Measurements from ENCODE around the gene SIAH3. TPM values are rescaled to one million over a fixed set of nuclear protein-coding genes. Genes with fewer than 3 reads are reported as not detected.

Gene SIAH3
- under 1 TPM in 2 of 3 donors, not detected in 1; 0.03 to 0.05 TPM for total RNA-seq

- H3K27me3 Mint-ChIP-seq (ENCODE audit: low read depth): peaks cover 21% of the 10 kb centered on the region
- H3K4me1 Mint-ChIP-seq (ENCODE audit: low read depth): peaks cover 48% of the 10 kb centered on the region
- H3K36me3 Mint-ChIP-seq (ENCODE audit: insufficient read depth): no peaks in the 10 kb centered on the region
- no peak for DNase-seq
- peak within 1 kb of the TSS; percentile 82 for H3K4me3 Mint-ChIP-seq
- ATAC-seq: peak; percentile 58 to 63
- peaks cover 10% of the 10 kb centered on the region for H3K9me3 Mint-ChIP-seq
These were observed at the start of gene SIAH3 for GRCh38 chr13:45851171-45851921. TSS of gene SIAH3 (minus strand) at chr13:45851753. CDS start at chr13:45851629, 124 bp downstream.

- Mint-ChIP-seq H3K36me3 (ENCODE audit: insufficient read depth) (no peaks in the 10 kb centered on the region), H3K9me3 (no peaks in the 10 kb centered on the region), H3K4me1 (ENCODE audit: low read depth) (no peaks in the 10 kb centered on the region), H3K27me3 (ENCODE audit: low read depth) (peaks cover 23% of the 10 kb centered on the region), H3K4me3 (no peak overlapping the region)
- DNase-seq: no peak
- ATAC-seq: no peak
These were observed 47.9 kb upstream of the SIAH3 start for GRCh38 chr13:45899406-45899805.

- Mint-ChIP-seq H3K27me3 (ENCODE audit: low read depth) (peaks cover 23% of the 10 kb centered on the region), H3K4me1 (ENCODE audit: low read depth) (no peaks in the 10 kb centered on the region), H3K36me3 (ENCODE audit: insufficient read depth) (no peaks in the 10 kb centered on the region), H3K9me3 (no peaks in the 10 kb centered on the region), H3K4me3 (no peak overlapping the region)
- DNase-seq (no peak), ATAC-seq (no peak)
These were observed 46.0 kb upstream of the SIAH3 start for GRCh38 chr13:45897562-45897961.

- Mint-ChIP-seq H3K4me1 (ENCODE audit: low read depth) (no peaks in the 10 kb centered on the region), H3K36me3 (ENCODE audit: insufficient read depth) (no peaks in the 10 kb centered on the region), H3K27me3 (ENCODE audit: low read depth) (peaks cover 25% of the 10 kb centered on the region), H3K4me3 (no peak overlapping the region), H3K9me3 (no peaks in the 10 kb centered on the region)
- ATAC-seq (no peak), DNase-seq (no peak)
These were observed 44.7 kb upstream of the SIAH3 start for GRCh38 chr13:45896285-45896684.

- H3K9me3 Mint-ChIP-seq: no peaks in the 10 kb centered on the region
These were observed 44.3 kb upstream of the SIAH3 start for GRCh38 chr13:45895881-45896280.

GRCh38 chr13:45892513-45892912 lies 41.0 kb upstream of the SIAH3 start:
- Mint-ChIP-seq H3K9me3 (no peaks in the 10 kb centered on the region), H3K4me3 (no peak overlapping the region), H3K4me1 (ENCODE audit: low read depth) (no peaks in the 10 kb centered on the region), H3K36me3 (ENCODE audit: insufficient read depth) (no peaks in the 10 kb centered on the region), H3K27me3 (ENCODE audit: low read depth) (peaks cover 19% of the 10 kb centered on the region)
- ATAC-seq (no peak), DNase-seq (no peak)

More at GRCh38 chr13:45895881-45896280, 44.3 kb upstream of the SIAH3 start:
- Mint-ChIP-seq H3K4me3 (no peak overlapping the region), H3K36me3 (ENCODE audit: insufficient read depth) (no peaks in the 10 kb centered on the region), H3K27me3 (ENCODE audit: low read depth) (peaks cover 25% of the 10 kb centered on the region), H3K4me1 (ENCODE audit: low read depth) (no peaks in the 10 kb centered on the region)
- no peak for DNase-seq
- ATAC-seq: no peak

DNA sequence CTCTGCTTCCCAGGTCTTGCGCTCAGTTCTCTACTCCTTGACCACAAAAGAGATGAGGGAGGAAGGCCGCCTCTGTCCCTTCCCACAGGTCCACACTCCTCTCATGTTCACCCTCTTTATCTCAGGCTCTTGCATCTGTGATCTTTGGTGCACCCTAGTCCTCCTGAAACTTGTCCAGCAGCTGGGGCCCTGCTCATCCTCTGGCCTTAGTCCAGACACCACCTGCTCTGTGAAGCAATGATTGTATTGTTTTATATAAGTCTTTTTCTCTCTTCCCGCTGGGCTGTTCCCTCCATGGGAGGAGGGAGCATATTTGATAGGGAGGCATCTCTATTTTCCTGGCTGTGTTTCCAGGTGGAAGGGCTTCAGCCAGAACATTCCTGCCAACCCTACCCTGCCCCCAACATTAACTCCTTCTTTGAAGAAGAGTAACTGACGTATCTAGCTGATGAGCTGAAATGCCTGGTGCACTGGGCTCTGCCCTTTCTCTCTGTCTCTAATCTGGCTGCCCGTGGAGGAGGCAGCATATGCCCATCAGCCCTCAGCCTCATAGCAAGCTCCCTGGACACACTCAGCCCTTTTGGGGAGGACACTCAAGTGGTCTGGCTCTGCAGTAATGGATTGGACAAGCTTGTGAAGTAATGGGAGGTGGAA lies 38.2 kb upstream of the SIAH3 start:
- Mint-ChIP-seq H3K4me3 (no peak overlapping the region), H3K4me1 (ENCODE audit: low read depth) (no peaks in the 10 kb centered on the region), H3K27me3 (ENCODE audit: low read depth) (peaks cover 3% of the 10 kb centered on the region), H3K36me3 (ENCODE audit: insufficient read depth) (no peaks in the 10 kb centered on the region), H3K9me3 (no peaks in the 10 kb centered on the region)
- ATAC-seq (no peak), DNase-seq (no peak)

DNA sequence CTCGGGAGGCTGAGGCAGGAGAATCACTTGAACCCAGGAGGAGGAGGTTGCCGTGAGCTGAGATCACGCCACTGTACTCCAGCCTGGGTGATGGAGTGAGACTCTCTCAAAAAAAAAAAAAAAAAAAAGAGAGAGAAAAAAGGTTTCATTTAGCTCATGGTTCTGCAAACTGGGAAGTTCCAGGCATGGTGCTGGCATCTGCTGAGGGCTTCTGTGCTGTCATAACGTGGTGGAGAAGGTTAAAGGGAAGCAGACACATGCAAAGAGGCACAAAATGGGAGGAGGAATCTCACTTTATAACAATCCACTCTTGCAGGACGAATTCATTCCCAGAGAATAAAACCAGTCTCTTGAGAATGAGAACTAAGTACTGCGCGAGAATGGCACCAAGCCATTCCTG lies 34.9 kb upstream of the SIAH3 start:
- no peaks in the 10 kb centered on the region for H3K4me1 Mint-ChIP-seq (ENCODE audit: low read depth)
- no peak for DNase-seq
- no peaks in the 10 kb centered on the region for H3K36me3 Mint-ChIP-seq (ENCODE audit: insufficient read depth)
- peaks cover 5% of the 10 kb centered on the region for H3K27me3 Mint-ChIP-seq (ENCODE audit: low read depth)
- no peaks in the 10 kb centered on the region for H3K9me3 Mint-ChIP-seq
- no peak for ATAC-seq
- no peak overlapping the region for H3K4me3 Mint-ChIP-seq

DNA sequence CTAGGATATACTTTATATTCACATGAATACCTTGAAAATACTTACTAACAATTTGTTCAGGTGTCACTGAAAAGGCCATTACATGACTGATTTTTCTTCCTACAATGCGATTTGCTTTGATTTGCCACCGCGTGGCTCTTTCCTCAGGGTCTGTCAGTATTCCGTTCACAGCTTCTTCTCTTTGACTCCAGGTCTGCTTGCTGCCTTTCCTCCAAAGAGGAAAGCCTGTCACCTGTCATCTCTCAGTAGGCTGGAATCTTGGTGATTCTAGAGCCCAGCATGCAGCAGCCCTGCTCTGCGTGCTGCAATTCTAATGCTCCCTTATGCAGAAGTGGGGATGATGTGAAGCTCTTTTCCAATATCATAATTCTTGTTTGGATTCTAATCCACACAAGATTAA lies 33.6 kb upstream of the SIAH3 start:
- H3K4me3 Mint-ChIP-seq: no peak overlapping the region
- H3K36me3 Mint-ChIP-seq (ENCODE audit: insufficient read depth): no peaks in the 10 kb centered on the region
- peaks cover 7% of the 10 kb centered on the region for H3K27me3 Mint-ChIP-seq (ENCODE audit: low read depth)
- DNase-seq: no peak
- no peaks in the 10 kb centered on the region for H3K9me3 Mint-ChIP-seq
- no peaks in the 10 kb centered on the region for H3K4me1 Mint-ChIP-seq (ENCODE audit: low read depth)
- ATAC-seq: no peak

GRCh38 chr13:45882626-45883025 lies 31.1 kb upstream of the SIAH3 start:
- no peak overlapping the region for H3K4me3 Mint-ChIP-seq
- H3K36me3 Mint-ChIP-seq (ENCODE audit: insufficient read depth): no peaks in the 10 kb centered on the region
- H3K4me1 Mint-ChIP-seq (ENCODE audit: low read depth): no peaks in the 10 kb centered on the region
- DNase-seq (no peak), ATAC-seq (no peak)
- no peaks in the 10 kb centered on the region for H3K9me3 Mint-ChIP-seq
- peaks cover 7% of the 10 kb centered on the region for H3K27me3 Mint-ChIP-seq (ENCODE audit: low read depth)

DNA sequence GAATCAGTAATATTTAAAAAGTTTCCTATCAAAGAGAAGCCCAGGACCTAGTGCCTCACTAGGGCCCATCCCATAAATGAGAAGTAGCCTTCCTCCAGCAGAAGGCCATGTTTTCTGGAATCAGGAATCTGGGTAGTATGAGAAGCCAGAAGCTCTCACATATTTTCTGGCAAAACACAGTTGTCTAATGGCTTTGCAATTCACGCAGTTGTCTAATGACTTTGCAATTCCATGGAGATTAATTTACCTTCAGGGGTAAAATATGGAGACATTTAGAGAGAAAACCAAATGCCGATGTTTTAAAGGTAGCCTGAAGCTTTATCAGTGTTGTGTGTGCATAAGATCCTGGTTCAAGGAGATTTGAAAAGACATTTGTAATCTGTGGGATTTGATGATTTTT lies 29.8 kb upstream of the SIAH3 start:
- no peaks in the 10 kb centered on the region for H3K9me3 Mint-ChIP-seq
- H3K36me3 Mint-ChIP-seq (ENCODE audit: insufficient read depth): no peaks in the 10 kb centered on the region
- ATAC-seq (no peak), DNase-seq (no peak)
- H3K27me3 Mint-ChIP-seq (ENCODE audit: low read depth): peaks cover 7% of the 10 kb centered on the region
- H3K4me1 Mint-ChIP-seq (ENCODE audit: low read depth): no peaks in the 10 kb centered on the region
- H3K4me3 Mint-ChIP-seq: no peak overlapping the region

- Mint-ChIP-seq H3K4me3 (no peak overlapping the region), H3K27me3 (ENCODE audit: low read depth) (peaks cover 9% of the 10 kb centered on the region), H3K9me3 (no peaks in the 10 kb centered on the region), H3K4me1 (ENCODE audit: low read depth) (no peaks in the 10 kb centered on the region), H3K36me3 (ENCODE audit: insufficient read depth) (no peaks in the 10 kb centered on the region)
- DNase-seq (no peak), ATAC-seq (no peak)
These were observed 28.7 kb upstream of the SIAH3 start for GRCh38 chr13:45880242-45880641.

DNA sequence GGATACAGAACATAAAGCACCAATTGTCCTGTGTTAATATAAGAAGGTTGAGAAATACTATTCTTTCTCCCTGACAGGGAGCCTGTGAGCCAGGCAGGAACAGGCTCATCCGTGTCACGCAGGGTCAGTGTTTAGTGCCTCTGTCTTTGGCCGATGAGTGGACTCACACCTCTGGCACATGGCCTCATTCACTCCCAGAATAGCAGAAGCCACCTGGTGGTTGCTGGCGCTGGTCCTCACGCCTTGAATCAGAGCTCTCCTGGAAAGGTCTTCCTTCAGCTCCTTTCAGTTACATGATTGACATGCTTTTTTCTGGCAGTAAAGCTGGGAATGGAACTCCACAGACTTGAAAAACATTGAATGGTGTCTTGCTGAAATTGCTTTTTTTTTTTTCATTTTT lies 28.1 kb upstream of the SIAH3 start:
- Mint-ChIP-seq H3K9me3 (no peaks in the 10 kb centered on the region), H3K36me3 (ENCODE audit: insufficient read depth) (no peaks in the 10 kb centered on the region), H3K27me3 (ENCODE audit: low read depth) (peaks cover 9% of the 10 kb centered on the region), H3K4me3 (no peak overlapping the region), H3K4me1 (ENCODE audit: low read depth) (no peaks in the 10 kb centered on the region)
- DNase-seq (no peak), ATAC-seq (no peak)

DNA sequence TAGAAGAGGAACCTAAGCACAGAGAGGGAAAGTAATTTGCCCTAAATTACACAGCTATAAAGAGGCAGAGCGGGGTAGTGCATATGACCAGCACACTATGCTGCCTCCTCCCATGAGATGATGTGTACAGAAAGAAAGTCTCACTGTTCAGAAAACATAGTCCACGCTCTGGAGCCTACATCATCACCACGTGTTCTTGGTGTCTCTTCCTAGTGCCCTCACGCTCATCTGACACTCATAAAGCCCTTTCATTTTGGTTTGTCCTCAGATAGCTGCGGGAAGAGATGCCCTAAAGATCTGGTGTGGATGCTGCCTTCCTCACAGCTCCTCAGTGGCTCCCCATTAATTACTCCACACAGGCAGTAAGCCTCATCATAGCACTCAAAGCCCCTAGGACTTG lies 27.4 kb upstream of the SIAH3 start:
- Mint-ChIP-seq H3K4me3 (no peak overlapping the region), H3K4me1 (ENCODE audit: low read depth) (no peaks in the 10 kb centered on the region), H3K27me3 (ENCODE audit: low read depth) (peaks cover 6% of the 10 kb centered on the region), H3K36me3 (ENCODE audit: insufficient read depth) (no peaks in the 10 kb centered on the region), H3K9me3 (no peaks in the 10 kb centered on the region)
- ATAC-seq: no peak
- no peak for DNase-seq

DNA sequence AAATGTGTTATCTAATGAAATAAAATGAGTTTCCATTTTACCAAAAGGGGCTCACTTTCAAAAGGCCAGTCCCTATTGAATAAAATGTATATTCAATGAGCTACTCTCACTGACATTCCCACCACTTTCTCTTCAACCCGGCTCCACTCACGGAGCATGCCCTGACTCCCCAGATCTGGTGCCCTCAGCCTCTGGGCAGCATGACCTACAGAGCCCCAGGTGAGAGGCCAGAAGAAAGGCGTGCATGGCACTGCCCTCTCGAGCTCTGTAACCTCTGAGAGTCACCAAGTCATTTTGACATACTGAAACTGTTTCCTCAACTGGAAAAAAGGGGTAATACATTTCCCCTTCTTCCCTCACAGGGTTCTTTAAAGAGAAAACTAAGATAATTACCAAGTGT lies 25.2 kb upstream of the SIAH3 start:
- ATAC-seq (no peak), DNase-seq (no peak)
- no peaks in the 10 kb centered on the region for H3K4me1 Mint-ChIP-seq (ENCODE audit: low read depth)
- H3K36me3 Mint-ChIP-seq (ENCODE audit: insufficient read depth): no peaks in the 10 kb centered on the region
- peaks cover 6% of the 10 kb centered on the region for H3K27me3 Mint-ChIP-seq (ENCODE audit: low read depth)
- no peaks in the 10 kb centered on the region for H3K9me3 Mint-ChIP-seq
- H3K4me3 Mint-ChIP-seq: no peak overlapping the region

All from activated T-cell treated with anti-CD3 and anti-CD28 coated beads, Interleukin-2, amount 50 U/mL, for 4 hours (primary cell).